Adrenal gland (tissue), 5 donors: ENCODE results near the gene TTLL10.

Experiments
- POLR2A ChIP-seq, 2 donors: fragments of 450-650 bp; IDR thresholded peaks; one replicate each; pipeline ENCODE4 v1.6.1; 2017; ENCODE audit warnings: antibody characterized with exemption in 2 of 2, mild to moderate bottlenecking in 2 of 2, moderate library complexity in 1 of 2
- TF ChIP-seq, protein P1 (sequence below), 6 experiments: fragments of 450-650 bp in 4 of 6; fragments of 200-600 bp in 2 of 6; sonication (generic) in 1 of 6; IDR thresholded peaks; 1 replicate in 5 of 6; 2 replicates in 1 of 6; pipeline versions ENCODE4 v1.5.1 to v1.8.0; 2016 to 2021; ENCODE audit warnings: antibody characterized with exemption in 6 of 6, mild to moderate bottlenecking in 2 of 6, moderate library complexity in 1 of 6
- donor health status: DM: no; HTN: no; CAD: no.

DNA sequence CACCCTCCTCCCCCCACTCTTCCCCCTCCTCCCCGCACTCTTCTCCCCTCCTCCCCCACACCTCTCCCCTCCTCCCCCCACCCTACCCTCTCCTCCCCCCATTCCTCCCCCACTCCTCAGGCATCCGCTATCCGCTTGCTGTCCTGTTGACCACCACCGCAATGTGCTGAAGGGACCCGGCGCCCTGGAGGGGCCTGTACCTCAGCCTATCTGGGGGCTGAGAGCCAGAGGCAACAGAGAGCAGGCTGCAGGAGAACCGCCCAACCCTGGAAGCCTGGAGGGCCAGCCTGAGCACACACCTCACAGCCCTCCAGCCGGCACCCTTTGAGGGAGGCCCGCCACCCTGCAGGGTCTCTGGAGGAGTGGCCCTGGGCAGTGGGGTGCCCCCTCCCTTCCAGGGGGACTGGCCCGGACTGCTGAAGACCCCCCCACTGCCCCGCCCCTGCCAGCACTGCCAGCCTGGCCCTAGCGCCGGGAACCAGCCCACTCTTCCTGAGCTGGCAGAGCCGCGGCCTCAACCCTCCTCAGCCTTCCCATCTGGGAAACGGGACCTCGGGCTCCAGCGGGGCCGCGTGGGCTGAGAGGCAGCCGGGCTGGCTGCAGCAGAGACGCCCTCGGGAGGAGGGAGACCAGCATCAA, 71.6 kb downstream of the TTLL10 start:
- TF ChIP-seq, protein P1, sequence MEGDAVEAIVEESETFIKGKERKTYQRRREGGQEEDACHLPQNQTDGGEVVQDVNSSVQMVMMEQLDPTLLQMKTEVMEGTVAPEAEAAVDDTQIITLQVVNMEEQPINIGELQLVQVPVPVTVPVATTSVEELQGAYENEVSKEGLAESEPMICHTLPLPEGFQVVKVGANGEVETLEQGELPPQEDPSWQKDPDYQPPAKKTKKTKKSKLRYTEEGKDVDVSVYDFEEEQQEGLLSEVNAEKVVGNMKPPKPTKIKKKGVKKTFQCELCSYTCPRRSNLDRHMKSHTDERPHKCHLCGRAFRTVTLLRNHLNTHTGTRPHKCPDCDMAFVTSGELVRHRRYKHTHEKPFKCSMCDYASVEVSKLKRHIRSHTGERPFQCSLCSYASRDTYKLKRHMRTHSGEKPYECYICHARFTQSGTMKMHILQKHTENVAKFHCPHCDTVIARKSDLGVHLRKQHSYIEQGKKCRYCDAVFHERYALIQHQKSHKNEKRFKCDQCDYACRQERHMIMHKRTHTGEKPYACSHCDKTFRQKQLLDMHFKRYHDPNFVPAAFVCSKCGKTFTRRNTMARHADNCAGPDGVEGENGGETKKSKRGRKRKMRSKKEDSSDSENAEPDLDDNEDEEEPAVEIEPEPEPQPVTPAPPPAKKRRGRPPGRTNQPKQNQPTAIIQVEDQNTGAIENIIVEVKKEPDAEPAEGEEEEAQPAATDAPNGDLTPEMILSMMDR (IDR thresholded peaks at IDR 0.05): no peak
- no peak for TF ChIP-seq POLR2A (IDR thresholded peaks at IDR 0.05)
